ENCODE data around the gene ANAPC4.
"Not testable (repeated sequence)": the region's sequence is repeated elsewhere in the genome, so short reads cannot be mapped to it uniquely, and the experiment has no call there.

ANAPC4 gene, protein sequence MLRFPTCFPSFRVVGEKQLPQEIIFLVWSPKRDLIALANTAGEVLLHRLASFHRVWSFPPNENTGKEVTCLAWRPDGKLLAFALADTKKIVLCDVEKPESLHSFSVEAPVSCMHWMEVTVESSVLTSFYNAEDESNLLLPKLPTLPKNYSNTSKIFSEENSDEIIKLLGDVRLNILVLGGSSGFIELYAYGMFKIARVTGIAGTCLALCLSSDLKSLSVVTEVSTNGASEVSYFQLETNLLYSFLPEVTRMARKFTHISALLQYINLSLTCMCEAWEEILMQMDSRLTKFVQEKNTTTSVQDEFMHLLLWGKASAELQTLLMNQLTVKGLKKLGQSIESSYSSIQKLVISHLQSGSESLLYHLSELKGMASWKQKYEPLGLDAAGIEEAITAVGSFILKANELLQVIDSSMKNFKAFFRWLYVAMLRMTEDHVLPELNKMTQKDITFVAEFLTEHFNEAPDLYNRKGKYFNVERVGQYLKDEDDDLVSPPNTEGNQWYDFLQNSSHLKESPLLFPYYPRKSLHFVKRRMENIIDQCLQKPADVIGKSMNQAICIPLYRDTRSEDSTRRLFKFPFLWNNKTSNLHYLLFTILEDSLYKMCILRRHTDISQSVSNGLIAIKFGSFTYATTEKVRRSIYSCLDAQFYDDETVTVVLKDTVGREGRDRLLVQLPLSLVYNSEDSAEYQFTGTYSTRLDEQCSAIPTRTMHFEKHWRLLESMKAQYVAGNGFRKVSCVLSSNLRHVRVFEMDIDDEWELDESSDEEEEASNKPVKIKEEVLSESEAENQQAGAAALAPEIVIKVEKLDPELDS

DNA sequence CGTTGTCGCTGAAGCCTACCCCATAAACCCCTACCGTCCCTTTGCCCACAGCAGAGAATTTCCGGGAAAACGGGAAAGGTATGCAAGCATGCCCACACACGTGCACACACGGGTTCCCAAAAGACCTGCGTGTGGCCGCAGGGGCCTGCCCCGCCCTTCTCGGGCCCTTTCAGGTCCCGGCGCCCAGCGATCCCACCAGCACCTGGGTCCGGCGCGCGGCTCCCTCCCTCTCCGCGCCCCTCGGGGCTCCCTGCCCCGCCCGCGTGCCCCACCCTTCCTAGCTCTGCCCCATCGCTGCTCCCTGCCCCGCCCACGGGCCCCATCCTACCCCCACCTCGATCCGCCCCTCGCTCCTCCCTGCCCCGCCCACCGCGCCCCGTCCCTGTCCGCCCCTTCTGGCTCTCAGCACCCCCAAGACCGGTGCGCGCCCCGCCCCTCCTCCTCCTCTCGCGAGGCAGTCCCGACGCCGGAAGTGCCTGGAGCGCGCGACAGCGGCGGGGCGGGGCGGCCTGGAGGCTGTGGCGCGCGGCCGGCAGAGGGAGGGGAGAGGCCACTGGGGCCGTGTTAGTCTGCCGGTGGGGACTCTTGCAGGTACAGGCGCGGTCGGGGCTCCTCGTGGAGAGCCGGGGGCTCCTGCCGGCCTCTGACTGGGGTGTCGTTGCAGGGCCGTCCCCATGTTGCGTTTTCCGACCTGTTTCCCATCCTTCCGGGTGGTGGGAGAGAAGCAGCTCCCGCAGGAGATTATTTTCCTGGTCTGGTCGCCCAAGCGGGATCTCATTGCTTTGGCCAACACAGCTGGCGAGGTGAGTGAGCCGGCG lies at the start of gene ANAPC4:
Gene ANAPC4 (plus strand): TSS at position 510 of the 818 bp plus-strand sequence. CDS start 165 bp downstream, at position 675.
- DNase-seq (ENCODE audit: low read depth in 2 of 3, low spot score in 2 of 3) = peak; percentile 92 to 96 (median 96)

DNA sequence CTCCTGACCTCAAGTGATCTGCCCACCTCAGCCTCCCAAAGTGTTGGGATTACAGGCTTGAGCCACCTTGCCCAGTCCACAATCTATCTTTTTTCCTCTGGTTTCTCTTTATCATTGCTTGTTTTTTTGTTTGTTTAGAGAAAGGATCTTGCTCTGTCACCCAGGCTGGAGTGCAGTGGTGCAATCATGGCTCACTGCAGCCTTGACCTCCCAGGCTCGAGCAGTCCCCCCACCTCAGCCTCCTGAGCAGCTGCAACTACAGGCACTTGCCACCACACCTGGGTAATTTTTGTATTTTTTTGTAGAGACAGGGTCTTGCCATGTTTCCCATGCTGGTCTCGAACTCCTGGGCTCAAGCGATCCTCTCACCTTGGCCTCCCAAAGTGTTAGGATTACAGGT lies 48.6 kb upstream of the ANAPC4 start:
- not testable (repeated sequence) for DNase-seq (ENCODE audit: low read depth in 2 of 3, low spot score in 2 of 3)

DNA sequence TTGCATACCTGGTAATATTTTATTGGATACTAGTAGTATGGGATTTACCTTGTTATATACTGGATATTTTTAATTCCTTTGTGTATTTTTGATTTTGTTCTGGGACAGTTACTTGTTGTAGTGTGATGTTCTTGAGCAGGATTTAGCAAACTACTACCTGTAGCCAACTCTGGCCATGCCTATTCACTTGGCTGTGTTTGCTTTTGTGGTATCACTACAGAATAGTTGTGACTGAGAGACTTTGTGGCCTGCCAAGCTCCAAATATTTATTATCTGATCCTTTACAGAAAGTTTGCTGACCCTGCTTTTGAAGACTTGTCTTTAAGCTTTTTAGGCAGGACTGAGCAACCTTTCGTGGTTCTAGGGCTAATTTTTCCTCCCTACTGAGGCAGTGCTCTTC lies 46.7 kb upstream of the ANAPC4 start:
- no peak for DNase-seq (ENCODE audit: low read depth in 2 of 3, low spot score in 2 of 3)

DNA sequence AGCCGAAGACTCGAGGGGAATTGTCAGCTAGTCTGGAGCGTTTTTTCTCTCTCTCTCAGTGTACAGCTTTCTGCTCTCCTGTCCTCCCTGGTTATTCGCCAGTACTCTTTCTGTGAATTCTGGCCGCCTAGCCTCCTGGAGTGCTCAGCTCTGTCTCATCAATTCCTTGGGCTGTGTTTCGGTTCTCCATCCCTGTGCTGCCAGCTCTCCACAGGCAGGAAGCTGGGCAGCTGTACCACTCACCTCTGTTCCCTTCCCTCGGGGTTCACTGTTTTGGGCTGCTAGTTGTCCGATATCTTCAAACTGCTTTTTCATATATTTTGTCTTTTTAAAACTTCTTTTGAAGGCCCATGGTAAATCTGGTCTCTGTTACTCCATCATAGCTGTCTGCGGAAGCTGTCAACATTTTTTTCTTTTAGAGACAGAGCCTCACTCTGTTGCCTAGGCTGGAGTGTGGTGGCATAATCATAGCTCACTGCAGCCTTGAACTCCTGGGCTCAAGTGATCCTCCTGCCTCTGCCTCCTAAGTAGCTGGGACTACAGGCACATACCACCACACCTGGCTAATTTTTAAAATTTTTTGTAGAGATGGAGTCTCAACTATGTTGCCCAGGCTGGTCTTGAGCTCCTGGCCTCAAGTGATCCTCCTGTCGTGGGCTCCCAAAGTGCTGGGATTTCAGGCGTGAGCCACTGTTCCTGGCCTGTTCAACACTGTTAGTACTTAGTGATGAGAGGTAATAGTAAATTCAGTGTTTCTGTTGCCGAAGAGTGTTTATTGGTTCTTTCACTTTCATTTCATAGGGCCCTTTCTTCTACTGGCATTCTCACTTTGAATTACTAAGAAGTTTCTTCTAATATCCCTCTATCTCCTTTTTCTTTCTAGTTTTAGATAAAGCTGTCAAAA lies 45.9 kb upstream of the ANAPC4 start:
- DNase-seq (ENCODE audit: low read depth in 2 of 3, low spot score in 2 of 3) = no peak

DNA sequence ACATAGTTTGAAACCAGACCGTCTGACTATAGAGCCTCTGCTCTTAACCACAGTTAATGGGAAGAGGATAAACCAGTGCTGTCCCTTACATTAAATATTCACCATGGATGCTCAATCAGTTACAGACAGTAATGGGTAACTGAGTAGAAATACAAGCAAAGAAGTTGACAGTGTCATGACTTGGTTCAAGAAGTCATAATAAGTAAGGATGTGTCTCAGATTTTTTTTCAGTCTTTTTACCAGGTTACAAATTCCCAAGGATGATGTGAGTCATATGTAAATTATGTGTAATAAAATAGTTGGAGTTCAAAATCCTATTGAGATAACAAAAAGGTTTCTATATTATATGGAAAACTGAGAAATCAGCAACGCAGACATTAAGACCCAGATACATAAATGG lies 33.4 kb upstream of the ANAPC4 start:
- DNase-seq (ENCODE audit: low read depth in 2 of 3, low spot score in 2 of 3) = no peak

DNA sequence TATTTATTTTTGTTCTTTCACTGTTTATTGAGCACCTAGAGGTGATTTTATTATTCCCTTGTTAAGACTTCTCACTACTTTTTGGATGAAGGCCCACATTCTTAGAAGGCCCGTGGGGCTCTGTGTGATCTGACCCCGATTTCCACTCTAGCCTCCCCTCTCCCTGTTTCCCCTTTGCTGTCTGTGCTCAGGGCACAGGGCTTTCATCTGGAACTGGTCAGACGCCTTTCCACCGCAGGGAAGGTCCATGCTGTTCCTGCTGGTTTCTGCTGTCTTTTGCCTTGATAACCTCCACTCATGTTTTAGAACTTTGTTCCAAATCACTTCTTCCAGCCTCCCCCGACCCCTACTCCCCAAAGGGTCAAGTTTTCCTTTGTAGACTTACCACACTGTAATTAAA lies 31.3 kb upstream of the ANAPC4 start:
- no peak for DNase-seq (ENCODE audit: low read depth in 2 of 3, low spot score in 2 of 3)

DNA sequence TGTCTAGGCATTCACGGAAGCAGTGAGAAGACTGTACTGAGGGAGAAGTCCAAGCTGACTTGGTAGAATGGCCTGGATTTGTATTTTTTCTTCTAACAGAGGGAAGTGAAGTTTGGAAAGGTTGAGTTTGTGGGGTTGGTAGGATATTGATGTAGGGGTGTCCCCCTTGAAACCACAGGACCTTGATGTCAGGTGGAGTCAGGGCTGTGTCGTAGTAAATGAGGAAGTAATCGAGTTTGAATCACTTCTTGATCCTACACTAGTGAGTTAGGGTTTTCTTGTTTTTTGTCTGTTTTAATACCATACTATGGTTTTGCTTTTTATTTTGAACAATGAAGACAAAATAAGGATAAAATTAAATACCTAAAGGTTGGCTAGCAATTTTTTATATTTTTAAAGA lies 30.1 kb upstream of the ANAPC4 start:
- DNase-seq (ENCODE audit: low read depth in 2 of 3, low spot score in 2 of 3) = no peak

DNA sequence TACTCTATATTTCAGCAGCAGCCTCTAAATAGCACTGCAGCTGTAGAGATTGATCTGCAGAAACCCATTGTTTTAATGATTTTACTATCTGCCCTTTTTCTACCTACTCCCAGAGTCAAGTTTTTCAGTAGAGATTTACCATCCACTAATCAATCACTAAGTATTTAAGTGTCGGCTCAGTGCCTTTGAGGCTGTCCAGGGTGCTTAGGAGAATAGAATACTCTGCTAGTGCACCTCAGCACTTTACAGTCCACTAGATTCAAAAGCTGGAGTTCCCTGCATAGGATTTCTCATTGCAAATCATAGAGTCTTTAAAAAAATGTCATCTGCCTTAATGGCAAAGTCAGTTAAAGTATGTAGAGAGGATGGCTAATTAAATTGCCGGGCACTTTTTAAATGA lies 29.6 kb upstream of the ANAPC4 start:
- DNase-seq (ENCODE audit: low read depth in 2 of 3, low spot score in 2 of 3) = no peak

DNA sequence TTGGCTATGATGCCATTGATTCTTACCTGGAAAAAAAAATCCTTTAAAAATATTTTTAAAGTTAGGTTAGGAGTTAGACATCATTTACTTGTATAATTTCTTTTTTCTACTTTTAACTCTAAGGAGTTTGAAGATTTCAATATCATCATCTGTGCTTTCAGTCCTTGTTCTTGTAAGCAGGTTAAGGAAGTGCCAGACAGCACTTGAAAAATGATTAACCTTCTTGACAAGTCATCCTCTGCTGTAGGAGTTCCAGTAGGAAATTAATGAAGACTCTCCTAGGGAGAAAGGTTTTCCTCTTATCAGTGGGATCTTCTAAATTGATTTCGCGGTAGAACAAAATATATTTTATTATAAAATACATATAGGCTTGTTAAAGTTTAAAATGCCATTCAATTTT lies 29.1 kb upstream of the ANAPC4 start:
- no peak for DNase-seq (ENCODE audit: low read depth in 2 of 3, low spot score in 2 of 3)

DNA sequence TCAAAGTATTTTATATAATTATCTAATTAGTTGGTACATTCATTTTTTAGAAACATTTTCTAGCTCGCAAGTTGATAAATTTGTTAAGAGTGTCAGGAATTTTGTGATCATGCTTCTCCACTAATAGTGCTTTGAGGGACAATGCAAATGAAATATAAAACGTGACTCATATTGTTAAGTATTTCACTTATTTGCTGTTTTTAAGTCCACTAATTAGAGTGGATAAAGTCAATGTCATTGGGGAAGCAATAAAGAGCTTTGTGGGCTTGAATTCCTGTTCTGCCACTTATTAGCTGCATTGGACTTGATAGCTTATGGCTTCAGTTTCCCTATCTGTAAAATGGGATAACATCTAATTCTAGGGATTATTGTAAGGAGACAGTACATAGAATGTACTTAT lies 26.5 kb upstream of the ANAPC4 start:
- no peak for DNase-seq (ENCODE audit: low read depth in 2 of 3, low spot score in 2 of 3)

DNA sequence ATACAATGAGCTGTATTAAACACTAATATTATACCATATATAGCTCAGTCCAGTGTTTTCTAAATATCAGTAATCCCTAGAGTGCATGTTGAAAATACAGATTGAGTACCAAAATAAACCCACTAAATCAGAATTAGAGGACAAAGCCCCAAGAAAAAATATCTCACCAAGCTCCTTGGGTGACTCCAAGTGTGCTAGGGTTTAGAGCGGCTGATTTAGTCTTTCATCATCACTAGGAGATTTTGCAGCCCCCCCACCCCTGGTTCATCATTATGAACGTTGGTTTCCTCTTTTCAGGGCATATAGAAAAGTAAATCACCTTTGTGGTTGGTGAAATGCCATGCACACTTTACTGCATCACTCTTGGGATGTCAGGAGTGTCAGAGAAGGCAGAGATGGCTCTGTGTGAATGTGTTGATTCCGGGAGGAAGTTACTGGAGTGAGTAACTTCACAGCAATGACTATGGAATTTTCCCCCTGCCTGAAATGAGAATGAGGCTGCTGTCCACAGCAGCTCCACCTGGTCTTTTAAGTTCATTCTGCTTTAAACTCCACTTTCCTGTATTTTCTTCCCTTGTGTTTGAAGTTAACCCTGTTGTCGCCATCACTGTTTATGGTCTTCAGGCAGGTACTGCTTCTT lies 25.2 kb upstream of the ANAPC4 start:
- no peak for DNase-seq (ENCODE audit: low read depth in 2 of 3, low spot score in 2 of 3)

DNA sequence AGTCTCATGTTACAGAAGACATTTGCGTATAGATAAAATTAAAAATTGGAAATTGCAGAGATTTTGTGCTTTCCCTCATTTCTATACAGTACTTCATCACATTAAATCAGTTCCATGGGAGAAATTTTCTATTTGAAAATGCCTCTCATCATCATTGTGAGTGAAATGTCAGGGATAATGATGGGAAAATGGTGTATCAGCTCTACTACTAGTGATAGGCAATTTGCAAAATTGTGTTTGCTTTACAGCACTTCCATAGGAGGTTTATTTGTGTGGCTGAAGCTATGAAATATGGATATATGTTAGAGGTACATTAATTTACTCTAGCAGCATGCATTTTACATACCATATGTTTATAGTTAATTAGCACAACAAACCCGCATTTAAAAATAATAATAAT lies 21.0 kb upstream of the ANAPC4 start:
- DNase-seq (ENCODE audit: low read depth in 2 of 3, low spot score in 2 of 3) = no peak

DNA sequence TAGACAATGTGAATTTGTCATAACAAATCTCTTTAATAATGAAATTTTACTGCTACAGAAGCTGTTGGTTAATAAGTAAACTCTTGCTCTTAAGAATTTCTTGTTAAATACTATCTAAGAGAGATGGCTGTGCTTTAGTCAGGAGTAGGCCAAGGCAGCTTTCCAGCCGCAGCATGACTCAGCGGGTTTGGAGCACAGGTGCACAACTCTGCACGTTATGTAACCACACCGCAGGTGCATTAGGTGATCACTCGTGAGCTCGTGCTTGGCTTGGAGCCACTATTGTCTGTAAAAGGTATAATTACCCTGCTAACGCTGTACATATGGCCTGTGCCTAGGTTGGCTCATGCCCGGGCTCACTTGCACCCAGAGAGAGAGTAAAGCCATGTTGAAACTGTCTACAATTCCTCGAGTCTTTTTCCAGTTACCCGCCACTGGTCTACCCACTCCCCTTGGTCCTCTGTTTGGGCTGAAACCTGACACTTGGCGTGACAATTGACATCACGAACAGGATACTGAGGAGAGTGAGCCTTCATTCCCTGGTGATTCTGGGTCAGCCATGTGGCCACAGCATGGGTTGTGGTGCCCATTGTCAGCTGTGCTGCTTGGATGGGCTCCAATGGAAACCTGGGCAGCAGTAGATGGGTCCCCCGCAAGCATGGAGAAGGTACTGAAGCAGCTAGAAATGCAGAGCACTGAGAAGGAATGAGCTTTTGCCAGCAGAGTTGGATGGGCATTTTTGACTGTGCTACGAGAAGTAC lies 18.4 kb upstream of the ANAPC4 start:
- no peak for DNase-seq (ENCODE audit: low read depth in 2 of 3, low spot score in 2 of 3)

DNA sequence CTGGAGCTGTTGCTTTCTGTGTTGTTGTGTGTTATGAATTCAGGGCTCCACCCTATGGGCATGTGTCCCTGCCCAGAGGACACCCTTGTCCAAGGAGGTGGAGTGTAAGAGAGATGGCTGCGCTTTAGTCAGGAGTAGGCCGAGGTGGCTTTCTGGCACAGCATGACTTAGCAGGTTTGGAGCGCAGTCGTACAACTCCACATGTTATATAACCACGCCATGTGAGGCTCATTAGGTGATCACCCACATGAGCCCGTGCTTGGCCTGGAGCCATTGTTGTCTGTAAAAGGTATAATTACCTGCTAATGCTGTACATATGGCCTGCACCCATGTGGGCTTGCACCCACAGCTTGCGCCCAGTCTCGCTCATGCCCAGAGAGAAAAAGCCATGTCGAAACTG lies 15.8 kb upstream of the ANAPC4 start:
- DNase-seq (ENCODE audit: low read depth in 2 of 3, low spot score in 2 of 3) = no peak

DNA sequence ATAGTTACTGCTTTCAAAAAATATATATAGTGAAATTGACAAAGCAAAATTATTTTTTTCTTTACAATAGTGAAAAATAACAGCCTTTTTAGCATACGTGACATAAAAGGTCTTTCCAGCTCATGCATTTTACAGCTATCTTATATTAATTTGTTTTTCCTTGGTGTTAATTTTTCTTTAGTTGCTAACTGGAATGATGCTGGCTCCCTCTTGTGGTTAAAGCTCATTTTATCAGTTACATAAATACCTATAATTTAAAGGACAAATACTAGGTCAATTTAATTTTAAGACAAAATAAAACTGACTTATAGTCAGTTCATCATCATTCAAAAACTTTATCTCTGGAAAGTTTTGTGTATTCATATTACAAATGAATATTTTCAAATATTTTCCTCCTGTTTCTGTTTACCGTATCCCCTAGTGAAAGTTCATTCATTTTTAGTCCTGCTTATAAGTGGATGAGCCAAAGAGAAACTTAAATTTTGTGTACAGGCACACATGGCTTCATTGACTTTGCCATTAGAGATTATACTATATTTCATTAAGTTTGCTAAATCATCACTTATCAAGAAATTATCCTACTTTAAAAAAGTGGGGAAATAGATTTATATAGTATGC lies 9.9 kb upstream of the ANAPC4 start:
- DNase-seq (ENCODE audit: low read depth in 2 of 3, low spot score in 2 of 3) = no peak

DNA sequence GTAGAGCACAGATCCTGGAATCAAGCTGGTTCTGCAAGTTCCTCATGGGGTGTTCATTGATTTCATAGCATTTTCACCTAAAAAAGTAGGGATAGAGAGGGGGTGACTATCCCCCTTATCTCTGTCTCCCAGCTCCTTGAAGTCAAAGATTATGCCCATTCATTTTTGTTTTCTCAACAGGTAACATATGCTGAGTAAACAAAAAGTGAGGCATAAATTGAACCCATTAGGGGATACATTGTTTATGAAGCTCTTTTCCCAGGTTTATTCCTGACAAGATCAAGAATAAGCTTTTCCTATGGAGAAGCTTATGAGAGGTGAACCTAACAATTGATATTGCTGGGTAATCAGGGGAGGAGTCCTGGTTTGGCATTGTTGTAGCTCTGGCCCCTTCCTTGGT lies 9.2 kb upstream of the ANAPC4 start:
- no peak for DNase-seq (ENCODE audit: low read depth in 2 of 3, low spot score in 2 of 3)

DNA sequence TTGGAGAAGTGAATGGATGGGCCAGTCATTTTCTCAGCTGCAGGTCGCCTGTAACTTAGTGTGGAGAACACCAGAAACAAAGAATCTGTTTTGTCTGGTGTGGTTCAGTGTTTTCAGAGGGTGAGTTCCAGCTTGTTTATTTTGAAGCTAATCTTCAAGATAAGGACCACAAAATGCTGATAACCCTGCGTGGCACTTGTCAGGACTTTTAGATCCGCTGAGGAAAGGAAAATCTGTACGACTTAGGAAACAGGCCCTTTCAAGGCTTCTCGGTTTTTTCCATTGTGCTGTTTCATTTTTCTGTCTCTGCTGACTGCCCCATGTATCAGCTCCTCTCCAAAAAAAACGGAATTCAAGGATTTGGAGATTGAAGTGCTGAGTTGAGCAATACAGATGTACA lies 8.7 kb upstream of the ANAPC4 start:
- DNase-seq (ENCODE audit: low read depth in 2 of 3, low spot score in 2 of 3) = no peak

DNA sequence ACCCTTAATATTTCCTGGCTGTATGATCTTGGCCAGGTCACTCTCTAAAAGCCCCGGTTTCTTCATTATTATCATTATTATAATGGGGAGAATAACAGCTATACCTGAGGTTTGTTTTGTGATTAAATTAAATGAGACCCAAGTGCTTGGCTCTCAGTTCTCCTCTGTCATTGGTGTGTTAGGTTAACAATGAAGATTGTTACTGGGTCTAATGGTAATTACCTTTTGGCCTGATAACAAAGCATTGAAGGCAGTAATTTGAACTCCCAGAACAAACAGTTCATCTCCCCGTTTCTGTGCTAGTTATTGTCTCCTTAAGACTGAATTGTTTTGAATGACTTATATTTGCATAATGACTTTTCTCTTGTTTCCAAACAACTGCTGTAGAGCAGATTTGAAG lies 6.8 kb upstream of the ANAPC4 start:
- no peak for DNase-seq (ENCODE audit: low read depth in 2 of 3, low spot score in 2 of 3)

DNA sequence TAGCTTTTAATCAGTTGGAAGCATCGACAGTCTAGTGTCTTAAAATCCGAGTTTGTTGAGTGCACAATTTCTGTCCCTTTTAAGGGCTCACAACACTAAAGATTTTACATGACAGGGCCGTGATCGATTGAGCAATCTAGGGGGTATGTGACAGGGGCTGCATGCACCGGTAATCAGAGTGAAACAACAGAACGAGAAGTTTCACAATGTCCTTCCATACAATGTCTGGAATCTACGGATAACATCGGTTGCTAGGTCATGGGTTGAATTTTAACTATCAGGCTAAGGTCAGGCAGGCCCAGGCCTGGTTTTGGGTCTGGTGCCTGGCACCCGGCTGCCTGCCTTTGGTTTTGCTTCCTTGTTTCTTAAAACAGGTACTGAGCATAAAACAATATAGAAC lies 4.5 kb upstream of the ANAPC4 start:
- not testable (repeated sequence) for DNase-seq (ENCODE audit: low read depth in 2 of 3, low spot score in 2 of 3)

Measured in activated CD8-positive, alpha-beta memory T cell treated with anti-CD3 and anti-CD28 coated beads for 48 hours (primary cell).